Activated CD4-positive, alpha-beta T cell treated with anti-CD3 and anti-CD28 coated beads, Interleukin-2, amount 10 ng/mL, durations not matched to agents 7 days and 5 days (primary cell): Measurements from ENCODE around the gene ZNF236. TPM values are rescaled to one million over a fixed set of nuclear protein-coding genes. Genes with fewer than 3 reads are reported as not detected.
"Not testable (repeated sequence)": the region's sequence is repeated elsewhere in the genome, so short reads cannot be mapped to it uniquely, and the experiment has no call there.

Source experiments
- CTCF ChIA-PET: fragments of 350-600 bp; sonication (Branson Sonifier 250); formaldehyde crosslinking; loops from one replicate; lab custom pipeline; 2021; ENCODE audit warnings: antibody characterized with exemption; lab: Charles Lee
- POLR2A ChIA-PET: fragments of 350-600 bp; sonication (Branson Sonifier 250); formaldehyde crosslinking; loops from one replicate; lab custom pipeline; 2021; ENCODE audit warnings: antibody characterized with exemption; lab: Charles Lee
- DNase-seq: peaks from one replicate; pipeline ENCODE4 v3.0.0-alpha.2; 2020
- H3K27ac Mint-ChIP-seq: one replicate; pipeline ENCODE4 v1.8.0; 2021; ENCODE audit warnings: mild to moderate bottlenecking, moderate library complexity, mixed read lengths
- H3K27me3 Mint-ChIP-seq: one replicate; pipeline ENCODE4 v1.8.0; 2021; ENCODE audit warnings: mixed read lengths
- H3K36me3 Mint-ChIP-seq: one replicate; pipeline ENCODE4 v1.8.0; 2021; ENCODE audit warnings: low read depth, mixed read lengths
- H3K4me1 Mint-ChIP-seq: one replicate; pipeline ENCODE4 v1.8.0; 2021; ENCODE audit warnings: mixed read lengths
- H3K4me3 Mint-ChIP-seq: one replicate; pipeline ENCODE4 v1.8.0; 2021; ENCODE audit warnings: mild to moderate bottlenecking, moderate library complexity, mixed read lengths
- H3K9me3 Mint-ChIP-seq: one replicate; pipeline ENCODE4 v1.8.0; 2021; ENCODE audit warnings: mixed read lengths
- total RNA-seq, 2 experiments: library from RNA; stranded (reverse); gene quantifications; one replicate each; pipeline ENCODE4 v1.2.3, GENCODE V29; 2021

The ZNF236 gene
- total RNA-seq, 2 experiments from 2014 or later = 23.9 to 27.7 TPM

- CTCF ChIA-PET = interaction anchor here (1.1 to 1.6 kb wide), 4 partner anchors 13 to 103 kb away, joined by 3 to 5 read pairs (median 3); no protein-coding TSS in a partner anchor
- peaks cover 60% of the 10 kb centered on the region for H3K36me3 Mint-ChIP-seq
These were observed 141.6 kb downstream of the ZNF236 start for GRCh38 chr18:76963936-76964335.

GRCh38 chr18:76965555-76966151 lies 143.3 kb downstream of the ZNF236 start:
- not testable (repeated sequence) for H3K27ac Mint-ChIP-seq

More at GRCh38 chr18:76963936-76964335, 141.6 kb downstream of the ZNF236 start:
- peak overlapping the region; percentile 2 for H3K4me3 Mint-ChIP-seq
- peaks cover 35% of the 10 kb centered on the region for H3K4me1 Mint-ChIP-seq
- POLR2A ChIA-PET = no interaction called here
- peaks cover 4% of the 10 kb centered on the region for H3K9me3 Mint-ChIP-seq
- H3K27ac Mint-ChIP-seq = peak overlapping the region; percentile 79
- no peak for DNase-seq
- no peaks in the 10 kb centered on the region for H3K27me3 Mint-ChIP-seq

GRCh38 chr18:76967299-76967698 lies 144.9 kb downstream of the ZNF236 start:
- CTCF ChIA-PET = interaction anchor here (1.6 kb wide), 1 partner anchor 17 kb away, joined by 4 read pairs; no protein-coding TSS in a partner anchor
- H3K9me3 Mint-ChIP-seq, H3K27ac Mint-ChIP-seq, H3K4me3 Mint-ChIP-seq, DNase-seq, POLR2A ChIA-PET, H3K27me3 Mint-ChIP-seq: not testable (repeated sequence)
- H3K36me3 Mint-ChIP-seq = peaks cover 31% of the 10 kb centered on the region
- H3K4me1 Mint-ChIP-seq = peaks cover 37% of the 10 kb centered on the region

More at GRCh38 chr18:76965555-76966151, 143.3 kb downstream of the ZNF236 start:
- H3K27me3 Mint-ChIP-seq, DNase-seq, H3K4me3 Mint-ChIP-seq, POLR2A ChIA-PET, H3K9me3 Mint-ChIP-seq: not testable (repeated sequence)
- Mint-ChIP-seq H3K4me1 (peaks cover 35% of the 10 kb centered on the region), H3K36me3 (peaks cover 46% of the 10 kb centered on the region)
- CTCF ChIA-PET = interaction anchor here (0.6 to 1.3 kb wide), 4 partner anchors 12 to 246 kb away, joined by 3 to 4 read pairs (median 3); no protein-coding TSS in a partner anchor

- DNase-seq = no peak
- POLR2A ChIA-PET = no interaction called here
- no peaks in the 10 kb centered on the region for H3K27me3 Mint-ChIP-seq
- H3K27ac Mint-ChIP-seq = no peak overlapping the region
- CTCF ChIA-PET = interaction anchor here (1.6 kb wide), 1 partner anchor 16 kb away, joined by 4 read pairs; no protein-coding TSS in a partner anchor
- peaks cover 3% of the 10 kb centered on the region for H3K9me3 Mint-ChIP-seq
- H3K4me1 Mint-ChIP-seq = peaks cover 31% of the 10 kb centered on the region
- peaks cover 25% of the 10 kb centered on the region for H3K36me3 Mint-ChIP-seq
- no peak overlapping the region for H3K4me3 Mint-ChIP-seq
These were observed 145.5 kb downstream of the ZNF236 start for GRCh38 chr18:76967721-76968472.

GRCh38 chr18:76970770-76971559 lies 148.6 kb downstream of the ZNF236 start:
- Mint-ChIP-seq H3K4me1 (peaks cover 6% of the 10 kb centered on the region), H3K36me3 (peaks cover 4% of the 10 kb centered on the region), H3K27me3 (no peaks in the 10 kb centered on the region), H3K4me3 (no peak overlapping the region), H3K9me3 (no peaks in the 10 kb centered on the region), H3K27ac (no peak overlapping the region)
- POLR2A ChIA-PET = no interaction called here
- CTCF ChIA-PET = interaction anchor here (1.6 kb wide), 1 partner anchor 21 kb away, joined by 3 read pairs; no protein-coding TSS in a partner anchor
- DNase-seq = no peak

- CTCF ChIA-PET = interaction anchor here (1.0 to 1.6 kb wide), 2 partner anchors 10 to 20 kb away, joined by 3 read pairs; no protein-coding TSS in a partner anchor
- Mint-ChIP-seq H3K27ac (no peak overlapping the region), H3K9me3 (no peaks in the 10 kb centered on the region), H3K4me1 (peaks cover 6% of the 10 kb centered on the region), H3K4me3 (no peak overlapping the region), H3K27me3 (no peaks in the 10 kb centered on the region), H3K36me3 (peaks cover 4% of the 10 kb centered on the region)
- DNase-seq = no peak
- POLR2A ChIA-PET = no interaction called here
These were observed 149.9 kb downstream of the ZNF236 start for GRCh38 chr18:76972241-76972640.

GRCh38 chr18:76972846-76973519 lies 150.6 kb downstream of the ZNF236 start:
- H3K4me1 Mint-ChIP-seq = peaks cover 6% of the 10 kb centered on the region
- CTCF ChIA-PET = no interaction called here

GRCh38 chr18:76973520-76974266 lies 151.3 kb downstream of the ZNF236 start:
- Mint-ChIP-seq H3K27ac (no peak overlapping the region), H3K4me3 (no peak overlapping the region), H3K27me3 (no peaks in the 10 kb centered on the region), H3K4me1 (peaks cover 6% of the 10 kb centered on the region), H3K36me3 (peaks cover 3% of the 10 kb centered on the region), H3K9me3 (no peaks in the 10 kb centered on the region)
- ChIA-PET POLR2A (no interaction called here), CTCF (interaction anchor here (1.5 kb wide), 1 partner anchor 10 kb away, joined by 6 read pairs; no protein-coding TSS in a partner anchor)
- no peak for DNase-seq

More at GRCh38 chr18:76972846-76973519, 150.6 kb downstream of the ZNF236 start:
- Mint-ChIP-seq H3K27me3 (no peaks in the 10 kb centered on the region), H3K9me3 (no peaks in the 10 kb centered on the region), H3K4me3 (no peak overlapping the region), H3K36me3 (peaks cover 4% of the 10 kb centered on the region), H3K27ac (no peak overlapping the region)
- no peak for DNase-seq
- POLR2A ChIA-PET = no interaction called here

GRCh38 chr18:76974386-76974785 lies 152.0 kb downstream of the ZNF236 start:
- no peak for DNase-seq
- POLR2A ChIA-PET = no interaction called here
- H3K27me3 Mint-ChIP-seq = no peaks in the 10 kb centered on the region
- CTCF ChIA-PET = interaction anchor here (1.5 kb wide), 1 partner anchor 9 kb away, joined by 6 read pairs; no protein-coding TSS in a partner anchor
- no peak overlapping the region for H3K4me3 Mint-ChIP-seq
- no peak overlapping the region for H3K27ac Mint-ChIP-seq
- H3K36me3 Mint-ChIP-seq = no peaks in the 10 kb centered on the region
- H3K9me3 Mint-ChIP-seq = no peaks in the 10 kb centered on the region
- H3K4me1 Mint-ChIP-seq = peaks cover 6% of the 10 kb centered on the region

GRCh38 chr18:76975577-76976110 lies 153.3 kb downstream of the ZNF236 start:
- no peaks in the 10 kb centered on the region for H3K27me3 Mint-ChIP-seq
- no peaks in the 10 kb centered on the region for H3K9me3 Mint-ChIP-seq
- POLR2A ChIA-PET = no interaction called here
- H3K36me3 Mint-ChIP-seq = no peaks in the 10 kb centered on the region
- DNase-seq = no peak
- no peak overlapping the region for H3K27ac Mint-ChIP-seq
- CTCF ChIA-PET = interaction anchor here (0.7 to 1.2 kb wide), 2 partner anchors 54 to 167 kb away, joined by 3 to 4 read pairs; no protein-coding TSS in a partner anchor
- H3K4me1 Mint-ChIP-seq = peaks cover 6% of the 10 kb centered on the region
- no peak overlapping the region for H3K4me3 Mint-ChIP-seq

GRCh38 chr18:76977108-76977621 lies 154.8 kb downstream of the ZNF236 start:
- Mint-ChIP-seq H3K27ac (no peak overlapping the region), H3K4me3 (no peak overlapping the region), H3K27me3 (no peaks in the 10 kb centered on the region), H3K4me1 (no peaks in the 10 kb centered on the region), H3K9me3 (no peaks in the 10 kb centered on the region), H3K36me3 (no peaks in the 10 kb centered on the region)
- POLR2A ChIA-PET = no interaction called here
- CTCF ChIA-PET = interaction anchor here (0.6 to 2.1 kb wide), 3 partner anchors 14 to 232 kb away, joined by 3 to 5 read pairs (median 4); no protein-coding TSS in a partner anchor
- no peak for DNase-seq
